Measurements from ENCODE around the gene NDUFS6. TPM values are rescaled to one million over a fixed set of nuclear protein-coding genes. Genes with fewer than 3 reads are reported as not detected.

Gene NDUFS6
- total RNA-seq, 4 donors from 2014 or later: 36.1 to 72.7 (median 57.3) TPM

DNA sequence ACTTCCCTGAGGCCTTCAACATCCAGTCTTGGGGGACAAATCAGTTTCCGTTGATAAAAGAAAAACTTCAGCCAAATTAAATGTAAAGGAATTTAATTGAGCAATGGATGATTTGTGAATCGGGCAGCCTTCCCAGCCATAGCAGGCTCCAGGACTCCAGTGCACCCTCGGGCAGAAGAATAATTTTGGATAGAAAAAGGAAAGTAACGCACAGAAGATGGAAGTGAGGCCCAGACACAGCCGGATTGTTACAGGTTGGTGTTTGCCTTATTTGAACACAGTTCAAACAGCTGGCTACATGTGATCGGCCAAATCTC lies 20.6 kb upstream of the NDUFS6 start:
- H3K9me3 ChIP-seq: no peaks in the 10 kb centered on the region
- no peak overlapping the region for H3K4me3 ChIP-seq
- 19 to 62% methylated on average over 5 to 6 of the region's 6 CpGs for WGBS, 2 donors
- no peak overlapping the region for H3K27ac ChIP-seq
- no peak for DNase-seq
- intact Hi-C loops (cut with DNase I): no loop called here
- TF ChIP-seq, protein P1, sequence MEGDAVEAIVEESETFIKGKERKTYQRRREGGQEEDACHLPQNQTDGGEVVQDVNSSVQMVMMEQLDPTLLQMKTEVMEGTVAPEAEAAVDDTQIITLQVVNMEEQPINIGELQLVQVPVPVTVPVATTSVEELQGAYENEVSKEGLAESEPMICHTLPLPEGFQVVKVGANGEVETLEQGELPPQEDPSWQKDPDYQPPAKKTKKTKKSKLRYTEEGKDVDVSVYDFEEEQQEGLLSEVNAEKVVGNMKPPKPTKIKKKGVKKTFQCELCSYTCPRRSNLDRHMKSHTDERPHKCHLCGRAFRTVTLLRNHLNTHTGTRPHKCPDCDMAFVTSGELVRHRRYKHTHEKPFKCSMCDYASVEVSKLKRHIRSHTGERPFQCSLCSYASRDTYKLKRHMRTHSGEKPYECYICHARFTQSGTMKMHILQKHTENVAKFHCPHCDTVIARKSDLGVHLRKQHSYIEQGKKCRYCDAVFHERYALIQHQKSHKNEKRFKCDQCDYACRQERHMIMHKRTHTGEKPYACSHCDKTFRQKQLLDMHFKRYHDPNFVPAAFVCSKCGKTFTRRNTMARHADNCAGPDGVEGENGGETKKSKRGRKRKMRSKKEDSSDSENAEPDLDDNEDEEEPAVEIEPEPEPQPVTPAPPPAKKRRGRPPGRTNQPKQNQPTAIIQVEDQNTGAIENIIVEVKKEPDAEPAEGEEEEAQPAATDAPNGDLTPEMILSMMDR (IDR thresholded peaks at IDR 0.05): no peak
- no peak for TF ChIP-seq POLR2A (IDR thresholded peaks at IDR 0.05)
- H3K27me3 ChIP-seq: peaks cover 0 to 25% (median 0%) of the 10 kb centered on the region in 4 donors
- no peaks in the 10 kb centered on the region for H3K4me1 ChIP-seq
- no peaks in the 10 kb centered on the region for H3K36me3 ChIP-seq

DNA sequence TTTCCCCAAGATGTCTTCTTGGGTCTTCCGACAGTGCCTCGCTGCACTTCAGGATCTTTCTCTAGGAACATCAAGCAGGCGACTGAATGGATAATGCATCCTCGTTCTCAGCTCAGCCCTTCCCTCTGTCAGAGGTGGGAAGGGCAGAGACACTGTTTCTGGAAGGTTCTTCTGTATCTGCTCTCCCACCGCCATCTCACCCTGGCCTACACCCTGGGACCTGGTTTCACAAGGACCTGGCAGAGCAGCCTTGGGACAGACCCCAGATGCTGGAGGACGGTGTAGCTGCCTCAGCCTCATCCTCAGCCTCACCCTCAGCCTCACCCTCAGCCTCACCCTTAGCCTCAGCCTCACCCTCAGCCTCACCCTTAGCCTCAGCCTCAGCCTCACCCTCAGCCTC lies 20.1 kb upstream of the NDUFS6 start:
- Histone ChIP-seq H3K36me3 (no peaks in the 10 kb centered on the region), H3K4me3 (no peak overlapping the region), H3K4me1 (no peaks in the 10 kb centered on the region), H3K27me3 (peaks cover 0 to 30% (median 0%) of the 10 kb centered on the region in 4 donors), H3K9me3 (no peaks in the 10 kb centered on the region), H3K27ac (no peak overlapping the region)
- intact Hi-C loops (cut with DNase I): no loop called here
- 83 to 89% methylated on average over 6 of the region's 6 CpGs for WGBS, 2 donors
- no peak for TF ChIP-seq POLR2A (IDR thresholded peaks at IDR 0.05)
- no peak for DNase-seq

GRCh38 chr5:1781726-1782384 lies 19.4 kb upstream of the NDUFS6 start:
- Histone ChIP-seq H3K36me3 (no peaks in the 10 kb centered on the region), H3K4me1 (no peaks in the 10 kb centered on the region)

DNA sequence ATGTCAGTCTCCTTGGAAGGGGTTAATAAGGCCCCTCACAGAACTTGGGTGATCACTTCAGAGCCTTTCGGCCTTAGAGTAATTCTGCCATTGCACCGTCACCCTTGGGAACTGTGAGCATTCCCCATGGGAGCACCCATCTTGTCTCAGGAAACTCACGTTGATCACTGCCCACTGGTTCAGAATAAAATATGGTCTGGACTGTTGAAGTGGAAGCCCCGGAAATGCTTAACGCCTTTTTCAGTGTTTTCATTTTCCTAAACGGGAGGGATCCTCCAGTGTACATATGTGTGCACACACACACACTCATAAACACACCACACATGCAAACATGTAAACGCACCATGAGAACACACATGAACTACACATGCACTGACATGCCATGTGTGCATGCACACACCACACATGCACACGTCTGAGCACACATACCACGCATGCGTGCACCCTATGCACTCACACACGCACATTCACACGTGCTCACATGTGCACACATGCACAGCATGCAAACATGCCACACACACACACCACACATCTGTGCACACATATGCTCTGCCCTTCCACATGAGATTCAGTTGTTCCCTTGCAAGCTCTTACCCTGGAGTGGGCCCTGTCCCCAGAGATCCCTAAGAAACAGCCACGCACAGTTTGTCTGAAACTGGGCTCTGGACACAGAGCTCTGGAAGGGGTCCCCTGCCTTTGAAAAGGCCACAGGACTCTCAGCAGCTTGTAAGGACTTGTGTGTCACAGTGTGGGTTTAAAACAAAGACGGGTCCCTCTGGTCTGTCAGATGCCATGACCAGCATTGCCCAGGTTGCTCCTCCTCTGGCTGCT lies 18.6 kb upstream of the NDUFS6 start:
- TF ChIP-seq, protein P1 (IDR thresholded peaks at IDR 0.05): no peak
- no peak for TF ChIP-seq POLR2A (IDR thresholded peaks at IDR 0.05)
- WGBS, 2 donors: 76 to 79% methylated on average over 12 of the region's 14 CpGs
- intact Hi-C loops (cut with DNase I): no loop called here
- no peaks in the 10 kb centered on the region for H3K4me1 ChIP-seq
- no peak overlapping the region for H3K27ac ChIP-seq
- no peaks in the 10 kb centered on the region for H3K36me3 ChIP-seq
- H3K9me3 ChIP-seq: no peaks in the 10 kb centered on the region
- no peak overlapping the region for H3K4me3 ChIP-seq
- peaks cover 0 to 45% (median 0%) of the 10 kb centered on the region in 4 donors for H3K27me3 ChIP-seq
- no peak for DNase-seq

More at GRCh38 chr5:1781726-1782384, 19.4 kb upstream of the NDUFS6 start:
- no peak for TF ChIP-seq POLR2A (IDR thresholded peaks at IDR 0.05)
- TF ChIP-seq, protein P1 (IDR thresholded peaks at IDR 0.05): no peak
- H3K4me3 ChIP-seq: no peak overlapping the region
- H3K27ac ChIP-seq: no peak overlapping the region
- no peaks in the 10 kb centered on the region for H3K9me3 ChIP-seq
- no peak for DNase-seq
- 54 to 60% methylated on average over 4 of the region's 9 CpGs for WGBS, 2 donors
- H3K27me3 ChIP-seq: peaks cover 0 to 37% (median 0%) of the 10 kb centered on the region in 4 donors
- intact Hi-C loops (cut with DNase I): no loop called here

DNA sequence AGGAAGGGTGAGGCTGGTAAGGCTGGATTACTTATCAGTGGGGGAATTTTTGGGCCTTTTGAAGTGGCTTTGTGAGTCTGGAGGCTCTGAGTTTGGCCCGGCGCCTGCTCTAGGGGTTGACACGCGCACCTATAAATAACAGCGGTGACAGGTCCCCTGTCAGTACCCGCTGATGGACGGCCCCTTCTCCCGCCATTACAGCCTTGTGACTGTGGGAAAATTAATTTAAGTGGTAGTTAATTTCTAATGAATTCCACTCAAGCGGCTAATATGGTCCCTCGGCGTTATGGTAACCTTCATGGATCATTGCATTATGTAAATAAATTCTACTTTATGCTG lies 18.0 kb upstream of the NDUFS6 start:
- 34% methylated on average over 11 of the region's 11 CpGs for WGBS, 2 donors
- intact Hi-C loops (cut with DNase I): no loop called here
- no peak for DNase-seq

More for the DNA sequence above, 18.0 kb upstream of the NDUFS6 start:
- no peak for TF ChIP-seq POLR2A (IDR thresholded peaks at IDR 0.05)
- TF ChIP-seq, protein P1 (IDR thresholded peaks at IDR 0.05): no peak
- Histone ChIP-seq H3K4me1 (no peaks in the 10 kb centered on the region), H3K27me3 (peaks cover 0 to 44% (median 0%) of the 10 kb centered on the region in 4 donors), H3K36me3 (no peaks in the 10 kb centered on the region), H3K27ac (no peak overlapping the region), H3K9me3 (no peaks in the 10 kb centered on the region), H3K4me3 (no peak overlapping the region)
